Peyer's patch (tissue), 4 donors: Measurements from ENCODE around the gene EIF4A2.

ENCODE experiments used
- CTCF ChIP-seq, 6 experiments: fragments of 450-650 bp in 4 of 6; fragments of 200-600 bp in 2 of 6; sonication (generic) in 1 of 6; IDR thresholded peaks; one replicate each; pipeline ENCODE4 v1.5.1; 2017 to 2019; ENCODE audit warnings: antibody characterized with exemption in 6 of 6, mild to moderate bottlenecking in 3 of 6, moderate library complexity in 1 of 6
- POLR2A ChIP-seq, 2 donors: fragments of 450-650 bp; IDR thresholded peaks; one replicate each; pipeline ENCODE4 v1.5.1; 2017; ENCODE audit warnings: antibody characterized with exemption in 2 of 2, mild to moderate bottlenecking in 2 of 2, moderate library complexity in 2 of 2

GRCh38 chr3:186782542-186783057 lies 777 bp upstream of the EIF4A2 start:
- TF ChIP-seq CTCF (IDR thresholded peaks at IDR 0.05) (no peak), POLR2A (IDR thresholded peaks at IDR 0.05) (no peak)
